Measurements from ENCODE around the gene DENR.
A peak's percentile ranks its signal among the peaks of the same experiment; 100 is the strongest.
"Not testable (repeated sequence)": the region's sequence is repeated elsewhere in the genome, so short reads cannot be mapped to it uniquely, and the experiment has no call there.

The DENR gene

GRCh38 chr12:122743895-122744525, 8.6 kb upstream of the DENR start:
- FAIRE-seq: no peak

GRCh38 chr12:122747224-122748135, 5.1 kb upstream of the DENR start:
- FAIRE-seq: no peak

GRCh38 chr12:122749569-122750332, 2.9 kb upstream of the DENR start:
- FAIRE-seq: no peak

GRCh38 chr12:122750781-122751515, 1.7 kb upstream of the DENR start:
- not testable (repeated sequence) for FAIRE-seq

- no peak for FAIRE-seq
These were observed 661 bp downstream of the DENR start for GRCh38 chr12:122753319-122753650.

- no peak for FAIRE-seq
These were observed 2.2 kb downstream of the DENR start for GRCh38 chr12:122754790-122755189.

GRCh38 chr12:122757568-122757967, 4.9 kb downstream of the DENR start:
- FAIRE-seq: no peak

- FAIRE-seq: no peak
These were observed 32.9 kb downstream of the DENR start for GRCh38 chr12:122785503-122785902.

- no peak for FAIRE-seq
These were observed 35.8 kb downstream of the DENR start for GRCh38 chr12:122788387-122788786.

- no peak for FAIRE-seq
These were observed 37.0 kb downstream of the DENR start for GRCh38 chr12:122789637-122790036.

GRCh38 chr12:122790393-122791075, 37.9 kb downstream of the DENR start:
- no peak for FAIRE-seq

- FAIRE-seq: peak; percentile 63
These were observed 41.1 kb downstream of the DENR start for GRCh38 chr12:122793685-122794106.

GRCh38 chr12:122795807-122796206, 43.2 kb downstream of the DENR start:
- FAIRE-seq: no peak

- FAIRE-seq: no peak
These were observed 47.1 kb downstream of the DENR start for GRCh38 chr12:122799641-122800243.

- FAIRE-seq: no peak
These were observed 51.3 kb downstream of the DENR start for GRCh38 chr12:122803937-122804336.

GRCh38 chr12:122804957-122805356, 52.3 kb downstream of the DENR start:
- FAIRE-seq: not testable (repeated sequence)

GRCh38 chr12:122807651-122808050, 55.0 kb downstream of the DENR start:
- no peak for FAIRE-seq

- FAIRE-seq: no peak
These were observed 59.2 kb downstream of the DENR start for GRCh38 chr12:122811777-122812176.

- no peak for FAIRE-seq
These were observed 60.7 kb downstream of the DENR start for GRCh38 chr12:122813310-122813713.

GRCh38 chr12:122819209-122819785, 66.7 kb downstream of the DENR start:
- no peak for FAIRE-seq

GRCh38 chr12:122820138-122820537, 67.5 kb downstream of the DENR start:
- FAIRE-seq: no peak
